ENCODE results near the gene F2RL1. TPM values are rescaled to one million over a fixed set of nuclear protein-coding genes. Genes with fewer than 3 reads are reported as not detected.
"Not testable (repeated sequence)": the region's sequence is repeated elsewhere in the genome, so short reads cannot be mapped to it uniquely, and the experiment has no call there.

F2RL1 gene
- total RNA-seq, 1 donor from 2014 or later, result 2.8 TPM

GRCh38 chr5:76807296-76807695, 11.5 kb upstream of the F2RL1 start:
- DNase-seq, result no peak

- DNase-seq, result no peak
These were observed 10.6 kb upstream of the F2RL1 start for GRCh38 chr5:76808141-76808691.

GRCh38 chr5:76809141-76809540, 9.7 kb upstream of the F2RL1 start:
- no peak for DNase-seq

- no peak for DNase-seq
These were observed 8.6 kb upstream of the F2RL1 start for GRCh38 chr5:76810236-76810635.

GRCh38 chr5:76811214-76811613, 7.6 kb upstream of the F2RL1 start:
- DNase-seq, result no peak

GRCh38 chr5:76812209-76812608, 6.6 kb upstream of the F2RL1 start:
- not testable (repeated sequence) for DNase-seq

- DNase-seq, result no peak
These were observed 4.8 kb upstream of the F2RL1 start for GRCh38 chr5:76813982-76814562.

- no peak for DNase-seq
These were observed 2.6 kb upstream of the F2RL1 start for GRCh38 chr5:76816110-76816831.

GRCh38 chr5:76819851-76820525, 1.2 kb downstream of the F2RL1 start:
- no peak for DNase-seq

GRCh38 chr5:76820526-76820890, 1.7 kb downstream of the F2RL1 start:
- DNase-seq, result no peak

GRCh38 chr5:76821136-76821535, 2.3 kb downstream of the F2RL1 start:
- no peak for DNase-seq

- not testable (repeated sequence) for DNase-seq
These were observed 3.4 kb downstream of the F2RL1 start for GRCh38 chr5:76822105-76822731.

GRCh38 chr5:76826416-76826815, 7.6 kb downstream of the F2RL1 start:
- not testable (repeated sequence) for DNase-seq

- DNase-seq, result no peak
These were observed 12.3 kb downstream of the F2RL1 start for GRCh38 chr5:76831110-76831452.

GRCh38 chr5:76836181-76836580, 17.4 kb downstream of the F2RL1 start:
- DNase-seq, result no peak

- no peak for DNase-seq
These were observed 17.8 kb downstream of the F2RL1 start for GRCh38 chr5:76836585-76836984.

- DNase-seq, result no peak
These were observed 19.8 kb downstream of the F2RL1 start for GRCh38 chr5:76838481-76839261.

- DNase-seq, result no peak
These were observed 22.5 kb downstream of the F2RL1 start for GRCh38 chr5:76841361-76841760.

- no peak for DNase-seq
These were observed 27.1 kb downstream of the F2RL1 start for GRCh38 chr5:76845890-76846289.

- DNase-seq, result no peak
These were observed 30.8 kb downstream of the F2RL1 start, which contains the start of gene S100Z for GRCh38 chr5:76849419-76850291. Gene S100Z (plus strand): TSS chr5:76850014. CDS start chr5:76875360, 25,346 bp downstream.

- no peak for DNase-seq
These were observed 31.8 kb downstream of the F2RL1 start for GRCh38 chr5:76850543-76851145.

All from occipital lobe (tissue), 2 donors.